IMR-90 (cell line): ENCODE results near the gene GPER1. TPM values are rescaled to one million over a fixed set of nuclear protein-coding genes. Genes with fewer than 3 reads are reported as not detected.

ENCODE experiments used
- ATAC-seq: fragments of 200-7000 bp; cut with Tn5 transposase; 2 replicates; pipeline ENCODE4 v1.9.1; 2020; ENCODE audit warnings: low read depth, mild to moderate bottlenecking, moderate library complexity
- BruUV-seq: library from RNA; stranded (reverse); fragments of 400-500 nt; replicated peaks from 2 replicates; lab custom pipeline; 2021; lab: Mats Ljungman, UMichigan
- CTCF ChIA-PET: fragments of 300-600 bp; formaldehyde crosslinking; extraction: SDS; loops from one replicate; lab custom pipeline; 2021; ENCODE audit warnings: antibody characterized with exemption; lab: Yijun Ruan, JAX
- POLR2A ChIA-PET: fragments of 300-600 bp; sonication (Branson Sonifier 250); formaldehyde crosslinking; loops from one replicate; lab custom pipeline; 2022; ENCODE audit warnings: antibody characterized with exemption; ENCODE audit not compliant: unreplicated experiment; lab: Charles Lee
- DNase-seq: peaks from one replicate; pipeline ENCODE4 v3.0.0; 2013
- H2AFZ ChIP-seq: replicated peaks from 2 replicates; pipeline ENCODE3; 2013; ENCODE audit warnings: low read length, mild to moderate bottlenecking; ENCODE audit not compliant: poor library complexity
- H2AK5ac ChIP-seq: 2 replicates; pipeline ENCODE4 v1.6.1; 2013; ENCODE audit warnings: low read depth, low read length, inconsistent platforms
- H2AK9ac ChIP-seq: replicated peaks from 2 replicates; pipeline ENCODE3; 2013; ENCODE audit warnings: mild to moderate bottlenecking, low read depth, low read length, moderate library complexity; ENCODE audit not compliant: poor library complexity
- H2BK120ac ChIP-seq: 2 replicates; pipeline ENCODE4 v1.6.1; 2013; ENCODE audit warnings: low read depth, low read length, inconsistent platforms
- H2BK15ac ChIP-seq: 3 replicates; pipeline ENCODE4 v1.6.1; 2013; ENCODE audit warnings: low read depth, low read length, inconsistent platforms
- H2BK20ac ChIP-seq: 2 replicates; pipeline ENCODE4 v1.6.1; 2013; ENCODE audit warnings: low read depth, mild to moderate bottlenecking, inconsistent platforms, low read length, moderate library complexity
- H2BK5ac ChIP-seq: 2 replicates; pipeline ENCODE4 v1.6.1; 2013; ENCODE audit warnings: mild to moderate bottlenecking, low read depth, low read length, inconsistent platforms; ENCODE audit not compliant: poor library complexity, severe bottlenecking
- H3K14ac ChIP-seq: replicated peaks from 2 replicates; pipeline ENCODE4 v1.6.1; 2013; ENCODE audit warnings: low read depth, low read length, inconsistent platforms
- H3K18ac ChIP-seq: 2 replicates; pipeline ENCODE4 v1.6.1; 2013; ENCODE audit warnings: low read depth, low read length, control low read depth
- H3K23ac ChIP-seq: 2 replicates; pipeline ENCODE4 v1.6.1; 2013; ENCODE audit warnings: low read depth, low read length, inconsistent platforms
- H3K27ac ChIP-seq: 2 replicates; pipeline ENCODE4 v1.5.1; 2013; ENCODE audit warnings: mild to moderate bottlenecking, control low read depth, low read length; ENCODE audit not compliant: insufficient read depth
- H3K27me3 ChIP-seq: 2 replicates; pipeline ENCODE4 v1.6.1; 2013; ENCODE audit warnings: low read length; ENCODE audit not compliant: control insufficient read depth, insufficient read depth
- H3K36me3 ChIP-seq: 2 replicates; pipeline ENCODE4 v1.6.1; 2013; ENCODE audit warnings: low read length, mixed read lengths; ENCODE audit not compliant: control insufficient read depth, insufficient read depth
- H3K4ac ChIP-seq: 2 replicates; pipeline ENCODE4 v1.6.1; 2013; ENCODE audit warnings: low read depth, low read length, inconsistent platforms
- H3K4me1 ChIP-seq: 2 replicates; pipeline ENCODE4 v1.6.1; 2013; ENCODE audit warnings: low read length, mixed read lengths; ENCODE audit not compliant: control insufficient read depth, insufficient read depth
- H3K4me2 ChIP-seq: 2 replicates; pipeline ENCODE4 v1.6.1; 2013; ENCODE audit warnings: low read depth, mild to moderate bottlenecking, control low read depth, low read length, moderate library complexity
- H3K4me3 ChIP-seq: 2 replicates; pipeline ENCODE4 v1.5.1; 2013; ENCODE audit warnings: low read depth, mild to moderate bottlenecking, control low read depth, low read length, moderate library complexity; ENCODE audit not compliant: insufficient read depth
- H3K56ac ChIP-seq: 2 replicates; pipeline ENCODE4 v1.6.1; 2013; ENCODE audit warnings: low read length, inconsistent platforms; ENCODE audit not compliant: insufficient read depth; ENCODE audit errors: extremely low read depth
- H3K79me1 ChIP-seq, 2 experiments: 2 replicates each; pipeline ENCODE4 v1.6.1; 2013; ENCODE audit warnings: low read length in 2 of 2, inconsistent platforms in 1 of 2, low read depth in 1 of 2
- H3K9ac ChIP-seq: 2 replicates; pipeline ENCODE4 v1.6.1; 2013; ENCODE audit warnings: low read depth, low read length, control low read depth
- H3K9me1 ChIP-seq: 2 replicates; pipeline ENCODE4 v1.6.1; 2013; ENCODE audit warnings: low read length, inconsistent platforms; ENCODE audit not compliant: insufficient read depth
- H3K9me3 ChIP-seq: 2 replicates; pipeline ENCODE4 v1.6.1; 2013; ENCODE audit warnings: low read length; ENCODE audit not compliant: control insufficient read depth, insufficient read depth
- H4K20me1 ChIP-seq: 2 replicates; pipeline ENCODE4 v1.6.1; 2013; ENCODE audit warnings: low read length, inconsistent platforms; ENCODE audit not compliant: insufficient read depth
- H4K5ac ChIP-seq: 2 replicates; pipeline ENCODE4 v1.6.1; 2013; ENCODE audit warnings: mild to moderate bottlenecking, low read depth, low read length, control low read depth
- H4K8ac ChIP-seq, 2 experiments: 2 replicates each; pipeline ENCODE4 v1.6.1; 2013; ENCODE audit warnings: low read depth in 2 of 2, low read length in 2 of 2, control low read depth in 1 of 2, inconsistent platforms in 1 of 2
- H4K91ac ChIP-seq: 2 replicates; pipeline ENCODE4 v1.6.1; 2013; ENCODE audit warnings: low read depth, low read length, inconsistent platforms; ENCODE audit not compliant: insufficient read depth
- CEBPB ChIP-seq: IDR thresholded peaks from 2 replicates; pipeline ENCODE4 v1.6.1; 2012; ENCODE audit warnings: low read depth, low read length, improper control_type of control experiment
- CTCF ChIP-seq: conservative IDR thresholded peaks from 2 replicates; pipeline ENCODE4 v1.5.1; 2012; ENCODE audit warnings: mild to moderate bottlenecking, low read depth, low read length, improper control_type of control experiment
- ELK1 ChIP-seq: fragments of 150-350 bp; IDR thresholded peaks from 2 replicates; pipeline ENCODE4 v1.6.1; 2016; ENCODE audit warnings: low read depth, mild to moderate bottlenecking, low read length, moderate library complexity, borderline replicate concordance
- FOS ChIP-seq: fragments of 150-350 bp; IDR thresholded peaks from 2 replicates; pipeline ENCODE4 v1.6.1; 2016; ENCODE audit warnings: low read depth, low read length
- MXI1 ChIP-seq: IDR thresholded peaks from 2 replicates; pipeline ENCODE4 v1.6.1; 2012; ENCODE audit warnings: low read depth, mild to moderate bottlenecking, low read length, moderate library complexity, borderline replicate concordance
- POLR2A ChIP-seq: IDR thresholded peaks from 2 replicates; pipeline ENCODE4 v1.6.1; 2012; ENCODE audit warnings: mild to moderate bottlenecking, low read depth, low read length
- USF2 ChIP-seq: fragments of 150-350 bp; IDR thresholded peaks from 2 replicates; pipeline ENCODE4 v1.6.1; 2017; ENCODE audit warnings: mild to moderate bottlenecking, antibody characterized with exemption, low read length, low read depth
- WGBS, 2 experiments: methylation state at CpG; one replicate each; pipeline versions ENCODE4 v1.1.5 to v1.1.7; 2013; ENCODE audit warnings: missing lambda C conversion rate in 2 of 2; ENCODE audit not compliant: insufficient read length in 1 of 2; ENCODE audit errors: extremely low coverage in 2 of 2; 5-methylcytosine and 5-hydroxymethylcytosine counted together
- dilution Hi-C: fragments of 300-500 bp; cut with HindIII; formaldehyde crosslinking; loops from one replicate; pipeline ENCODE4 v1.14.3; 2018; ENCODE audit warnings: low sequenced_read_pairs; ENCODE audit not compliant: unreplicated experiment
- in situ Hi-C: fragments of 300-500 bp; cut with MboI; formaldehyde crosslinking; loops from 3 replicates; pipeline ENCODE4 v1.14.3; 2019; ENCODE audit warnings: low sequenced_read_pairs, inconsistent platforms, mixed read lengths
- intact Hi-C: fragments of 100-400 bp; cut with micrococcal nuclease; formaldehyde crosslinking; loops from 2 replicates; pipeline ENCODE4 v1.10.0; 2022
- polyA plus RNA-seq, 3 experiments: library from polyadenylated mRNA; depleted of rRNA; stranded (reverse); fragments of >200 nt; gene quantifications; 2 replicates each; pipeline ENCODE4 v1.2.3, GENCODE V29; 2012; ENCODE audit warnings: low replicate concordance in 1 of 3
- total RNA-seq: library from RNA; depleted of rRNA; stranded (reverse); fragments of >200 nt; gene quantifications from 2 replicates; pipeline ENCODE4 v1.2.3, GENCODE V29; 2012

Gene GPER1
- total and polyA plus RNA-seq, 2 of the 4 experiments (the other 2 are of a cell fraction): 2.0 to 5.8 TPM

- Histone ChIP-seq H2BK5ac (no peak overlapping the region), H3K4me2 (no peak overlapping the region), H2AFZ (no peak overlapping the region), H3K9ac (no peak overlapping the region), H3K9me1 (no peaks in the 10 kb centered on the region), H3K23ac (no peak overlapping the region), H3K9me3 (no peaks in the 10 kb centered on the region), H3K18ac (no peak overlapping the region), H3K4me3 (no peak overlapping the region), H3K27me3 (no peaks in the 10 kb centered on the region), H3K56ac (no peak overlapping the region), H2AK9ac (peak overlapping the region; percentile 5), H3K4me1 (peaks cover 6% of the 10 kb centered on the region), H3K36me3 (no peaks in the 10 kb centered on the region), H2BK20ac (no peak overlapping the region), H3K4ac (no peak overlapping the region), H4K20me1 (peaks cover 74% of the 10 kb centered on the region), H2AK5ac (no peak overlapping the region; the same call in 1 of the 2 replicates), H3K27ac (no peak overlapping the region), H4K5ac (no peak overlapping the region), H2BK120ac (no peak overlapping the region), H4K91ac (no peak overlapping the region), H3K14ac (no peak overlapping the region), H2BK15ac (no peak overlapping the region), H3K79me1 (peaks cover 0 to 5% of the 10 kb centered on the region in 2 experiments; a peak in 1 of 4 replicates), H4K8ac (no peak overlapping the region)
- 91% methylated on average over 18 of the region's 38 CpGs; no CpG with 5 or more reads in 1 of the 2 experiments for WGBS, 2 experiments
- ChIA-PET POLR2A (no interaction called here), CTCF (no interaction called here)
- no peak for TF ChIP-seq USF2
- no peak for TF ChIP-seq MXI1
- TF ChIP-seq ELK1: no peak
- no peak for TF ChIP-seq FOS
- no peak for TF ChIP-seq CEBPB
- TF ChIP-seq CTCF: no peak
- TF ChIP-seq POLR2A: no peak
- DNase-seq (no peak), ATAC-seq (no peak)
- in situ Hi-C loops (no loop called here), intact Hi-C loops (no loop called here), dilution Hi-C loops (no loop called here)
- BruUV-seq: no TSS peak
Measured at GRCh38 chr7:1080252-1080920, 7.5 kb upstream of the GPER1 start.
